Measurements from ENCODE around the gene NRG3.
"Not testable (repeated sequence)": the region's sequence is repeated elsewhere in the genome, so short reads cannot be mapped to it uniquely, and the experiment has no call there.

Gene NRG3

DNA sequence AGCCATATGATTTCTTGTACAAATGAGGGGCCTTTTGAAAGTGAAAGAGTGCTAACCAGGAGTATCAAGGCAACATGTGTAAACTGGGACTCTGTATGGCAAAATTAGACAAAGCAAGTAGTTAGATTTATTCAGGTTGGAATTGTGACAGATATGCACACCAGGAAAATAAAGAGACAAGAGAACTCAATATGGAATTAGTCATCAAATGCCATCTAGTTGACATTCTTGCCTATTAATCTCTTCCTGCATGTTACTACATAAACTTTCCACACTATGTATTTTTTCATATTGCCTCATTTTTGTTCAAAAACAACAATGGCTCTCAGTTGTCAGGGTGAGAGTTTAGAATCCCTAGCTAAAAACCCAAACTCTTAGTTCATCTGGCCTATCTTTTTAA, 799.0 kb downstream of the NRG3 start:
- H3K9me3 ChIP-seq (ENCODE audit: control insufficient read depth, low read length) = no peaks in the 10 kb centered on the region
- DNase-seq = no peak
- no peak overlapping the region for H3K4me3 ChIP-seq (ENCODE audit: insufficient read depth, low read depth, low read length, poor library complexity, severe bottlenecking)
- H3K27ac ChIP-seq (ENCODE audit: insufficient read depth, low read length, poor library complexity, severe bottlenecking) = no peak overlapping the region
- no peaks in the 10 kb centered on the region for H3K27me3 ChIP-seq (replicated peaks; ENCODE audit: control insufficient read depth, insufficient read depth, low read length, poor library complexity, severe bottlenecking)
- H3K36me3 ChIP-seq (ENCODE audit: control insufficient read depth, insufficient read depth, low read length) = no peaks in the 10 kb centered on the region
- no peaks in the 10 kb centered on the region for H3K4me1 ChIP-seq (ENCODE audit: control insufficient read depth, insufficient read depth, low read length, poor library complexity, severe bottlenecking)

DNA sequence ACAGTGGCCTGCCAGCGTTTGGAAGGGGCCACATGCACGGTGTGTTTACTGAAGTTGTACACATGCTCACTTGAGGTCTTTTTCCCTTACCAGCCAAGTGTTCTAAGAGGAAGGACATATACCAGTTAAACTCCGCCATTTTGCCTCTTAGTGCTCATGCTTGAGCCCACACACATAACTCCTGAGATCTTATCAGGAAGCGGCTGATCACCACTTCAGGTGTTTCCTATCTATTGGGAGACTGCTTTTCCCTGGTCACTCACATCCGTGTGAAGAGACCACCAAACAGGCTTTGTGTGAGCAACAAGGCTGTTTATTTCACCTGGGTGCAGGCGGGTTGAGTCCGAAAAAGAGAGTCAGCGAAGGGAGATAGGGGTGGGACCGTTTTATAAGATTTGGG, 802.9 kb downstream of the NRG3 start:
- H3K27me3 ChIP-seq (replicated peaks; ENCODE audit: control insufficient read depth, insufficient read depth, low read length, poor library complexity, severe bottlenecking); H3K9me3 ChIP-seq (ENCODE audit: control insufficient read depth, low read length); H3K27ac ChIP-seq (ENCODE audit: insufficient read depth, low read length, poor library complexity, severe bottlenecking); H3K4me1 ChIP-seq (ENCODE audit: control insufficient read depth, insufficient read depth, low read length, poor library complexity, severe bottlenecking); DNase-seq; H3K4me3 ChIP-seq (ENCODE audit: insufficient read depth, low read depth, low read length, poor library complexity, severe bottlenecking); H3K36me3 ChIP-seq (ENCODE audit: control insufficient read depth, insufficient read depth, low read length): not testable (repeated sequence)

DNA sequence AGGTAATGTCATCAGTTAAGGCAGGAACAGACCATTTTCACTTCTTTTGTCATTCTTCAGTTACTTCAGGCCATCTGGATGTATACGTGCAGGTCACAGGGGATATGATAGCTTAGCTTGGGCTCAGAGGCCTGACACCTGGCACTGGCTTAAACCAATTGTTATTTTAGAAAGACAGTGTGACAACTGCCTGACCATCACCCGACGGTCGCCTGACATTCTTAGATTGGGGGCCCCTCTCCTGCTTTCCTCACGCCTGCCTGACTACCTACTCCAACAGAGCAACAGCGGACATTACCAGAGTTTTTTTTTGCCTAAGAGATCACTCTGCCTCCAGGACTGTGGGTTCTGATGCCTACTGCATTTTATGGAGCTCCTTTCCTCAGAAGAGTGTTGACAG, 803.5 kb downstream of the NRG3 start:
- DNase-seq; H3K36me3 ChIP-seq (ENCODE audit: control insufficient read depth, insufficient read depth, low read length); H3K4me1 ChIP-seq (ENCODE audit: control insufficient read depth, insufficient read depth, low read length, poor library complexity, severe bottlenecking); H3K4me3 ChIP-seq (ENCODE audit: insufficient read depth, low read depth, low read length, poor library complexity, severe bottlenecking); H3K9me3 ChIP-seq (ENCODE audit: control insufficient read depth, low read length); H3K27ac ChIP-seq (ENCODE audit: insufficient read depth, low read length, poor library complexity, severe bottlenecking); H3K27me3 ChIP-seq (replicated peaks; ENCODE audit: control insufficient read depth, insufficient read depth, low read length, poor library complexity, severe bottlenecking): not testable (repeated sequence)

DNA sequence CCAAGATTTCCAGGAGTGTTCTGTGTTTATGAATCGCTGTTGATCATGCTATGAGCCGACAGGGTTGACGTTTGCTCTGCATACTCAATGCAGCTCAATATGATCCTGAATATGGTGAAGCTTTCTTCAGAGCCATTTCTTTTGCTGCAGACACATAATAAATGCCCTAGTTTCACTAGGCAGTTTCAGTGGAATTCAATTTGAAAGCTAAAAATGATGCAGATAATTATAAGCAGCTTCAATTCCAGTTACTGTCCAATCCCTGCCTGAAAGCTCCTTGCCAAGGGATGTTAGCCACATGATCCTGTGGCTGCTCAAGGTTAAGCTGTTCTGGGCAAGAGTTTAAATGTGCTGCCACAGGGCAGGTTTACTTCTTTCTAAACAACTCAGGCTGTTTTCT, 805.6 kb downstream of the NRG3 start:
- Histone ChIP-seq H3K4me3 (ENCODE audit: insufficient read depth, low read depth, low read length, poor library complexity, severe bottlenecking) (no peak overlapping the region), H3K27ac (ENCODE audit: insufficient read depth, low read length, poor library complexity, severe bottlenecking) (no peak overlapping the region), H3K36me3 (ENCODE audit: control insufficient read depth, insufficient read depth, low read length) (no peaks in the 10 kb centered on the region), H3K4me1 (ENCODE audit: control insufficient read depth, insufficient read depth, low read length, poor library complexity, severe bottlenecking) (no peaks in the 10 kb centered on the region), H3K27me3 (replicated peaks; ENCODE audit: control insufficient read depth, insufficient read depth, low read length, poor library complexity, severe bottlenecking) (no peaks in the 10 kb centered on the region), H3K9me3 (ENCODE audit: control insufficient read depth, low read length) (no peaks in the 10 kb centered on the region)
- DNase-seq = no peak

DNA sequence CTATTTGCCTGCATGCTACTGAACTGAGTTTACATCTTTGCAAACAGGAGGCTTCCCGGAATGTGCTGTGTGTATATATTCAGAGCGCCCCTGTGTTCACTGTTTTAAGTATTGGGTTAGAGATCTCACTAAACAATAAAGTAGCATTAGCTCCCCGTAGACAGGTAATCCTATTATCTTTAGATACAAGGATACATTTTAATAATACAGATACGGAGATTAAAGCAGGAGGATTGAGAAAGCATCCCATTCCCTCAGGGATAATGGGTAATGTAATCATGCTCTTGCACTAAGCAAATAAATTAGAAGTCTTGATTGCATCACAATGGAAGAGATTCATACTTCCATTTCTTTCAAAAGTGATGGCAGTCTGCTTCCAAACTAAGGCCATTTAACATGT, 809.0 kb downstream of the NRG3 start:
- Histone ChIP-seq H3K9me3 (ENCODE audit: control insufficient read depth, low read length) (no peaks in the 10 kb centered on the region), H3K4me1 (ENCODE audit: control insufficient read depth, insufficient read depth, low read length, poor library complexity, severe bottlenecking) (no peaks in the 10 kb centered on the region), H3K36me3 (ENCODE audit: control insufficient read depth, insufficient read depth, low read length) (no peaks in the 10 kb centered on the region), H3K4me3 (ENCODE audit: insufficient read depth, low read depth, low read length, poor library complexity, severe bottlenecking) (no peak overlapping the region), H3K27me3 (replicated peaks; ENCODE audit: control insufficient read depth, insufficient read depth, low read length, poor library complexity, severe bottlenecking) (no peaks in the 10 kb centered on the region), H3K27ac (ENCODE audit: insufficient read depth, low read length, poor library complexity, severe bottlenecking) (no peak overlapping the region)
- no peak for DNase-seq

DNA sequence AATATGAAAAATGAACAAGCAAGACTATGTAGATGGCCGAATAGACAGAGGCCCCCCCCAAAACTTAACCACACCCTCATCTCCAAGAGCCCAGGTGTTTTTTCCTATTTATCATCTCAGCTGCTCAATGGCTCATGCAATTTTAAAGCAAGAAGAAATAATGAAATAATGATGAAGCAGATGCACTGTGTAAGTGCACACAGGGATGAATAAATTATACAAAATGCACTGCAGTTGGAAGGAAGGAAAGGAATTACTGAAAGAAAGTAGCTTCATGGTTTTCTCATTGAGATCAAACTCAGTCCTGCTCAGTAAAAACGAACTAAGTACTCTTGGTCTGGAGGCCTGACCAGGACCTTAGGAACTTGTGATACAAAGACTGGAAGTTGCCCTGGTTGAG, 810.1 kb downstream of the NRG3 start:
- Histone ChIP-seq H3K27me3 (replicated peaks; ENCODE audit: control insufficient read depth, insufficient read depth, low read length, poor library complexity, severe bottlenecking) (no peaks in the 10 kb centered on the region), H3K4me3 (ENCODE audit: insufficient read depth, low read depth, low read length, poor library complexity, severe bottlenecking) (no peak overlapping the region), H3K27ac (ENCODE audit: insufficient read depth, low read length, poor library complexity, severe bottlenecking) (no peak overlapping the region), H3K4me1 (ENCODE audit: control insufficient read depth, insufficient read depth, low read length, poor library complexity, severe bottlenecking) (no peaks in the 10 kb centered on the region), H3K36me3 (ENCODE audit: control insufficient read depth, insufficient read depth, low read length) (no peaks in the 10 kb centered on the region), H3K9me3 (ENCODE audit: control insufficient read depth, low read length) (no peaks in the 10 kb centered on the region)
- DNase-seq = no peak

DNA sequence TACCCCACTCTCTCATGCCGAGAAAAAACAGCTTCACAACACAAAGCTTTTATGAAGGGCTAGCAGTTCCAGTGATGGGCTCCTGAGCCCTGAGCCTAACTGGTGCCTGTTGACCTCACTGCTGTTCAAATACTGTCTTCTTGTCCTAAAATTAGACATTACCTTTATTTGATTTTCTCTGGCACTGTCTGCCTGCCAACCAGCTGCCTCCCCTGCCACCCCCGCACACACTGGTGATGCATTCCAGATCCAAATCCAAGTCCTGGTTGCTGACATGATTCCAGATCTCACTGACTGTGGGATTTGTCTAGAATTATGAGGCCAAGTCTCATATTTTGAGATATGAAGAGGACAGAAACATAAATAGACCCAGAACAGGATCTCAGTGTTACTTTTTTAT, 816.2 kb downstream of the NRG3 start:
- no peak for DNase-seq
- no peaks in the 10 kb centered on the region for H3K9me3 ChIP-seq (ENCODE audit: control insufficient read depth, low read length)
- no peaks in the 10 kb centered on the region for H3K27me3 ChIP-seq (replicated peaks; ENCODE audit: control insufficient read depth, insufficient read depth, low read length, poor library complexity, severe bottlenecking)
- no peaks in the 10 kb centered on the region for H3K4me1 ChIP-seq (ENCODE audit: control insufficient read depth, insufficient read depth, low read length, poor library complexity, severe bottlenecking)
- H3K4me3 ChIP-seq (ENCODE audit: insufficient read depth, low read depth, low read length, poor library complexity, severe bottlenecking) = no peak overlapping the region
- no peak overlapping the region for H3K27ac ChIP-seq (ENCODE audit: insufficient read depth, low read length, poor library complexity, severe bottlenecking)
- no peaks in the 10 kb centered on the region for H3K36me3 ChIP-seq (ENCODE audit: control insufficient read depth, insufficient read depth, low read length)

DNA sequence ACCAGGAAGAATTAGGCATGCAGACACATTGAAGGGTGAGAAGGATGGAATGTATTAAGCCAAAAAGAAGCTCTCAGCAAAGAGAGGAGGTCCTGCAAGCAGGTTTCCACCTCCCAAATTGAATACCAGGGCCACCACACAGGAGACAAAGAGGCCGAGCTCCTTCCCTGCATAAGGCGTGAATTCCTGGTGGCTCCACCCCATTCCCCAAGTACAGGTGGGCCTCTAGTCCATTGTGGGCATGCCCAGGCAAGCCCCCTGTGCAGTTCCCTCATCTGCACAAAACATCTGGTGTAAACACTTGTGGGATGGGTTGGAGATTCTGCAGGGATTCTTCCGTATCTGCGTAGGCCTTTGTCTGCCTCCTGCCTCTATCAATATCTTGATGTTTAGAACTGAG, 817.5 kb downstream of the NRG3 start:
- H3K27me3 ChIP-seq (replicated peaks; ENCODE audit: control insufficient read depth, insufficient read depth, low read length, poor library complexity, severe bottlenecking) = no peaks in the 10 kb centered on the region
- H3K27ac ChIP-seq (ENCODE audit: insufficient read depth, low read length, poor library complexity, severe bottlenecking) = no peak overlapping the region
- no peaks in the 10 kb centered on the region for H3K4me1 ChIP-seq (ENCODE audit: control insufficient read depth, insufficient read depth, low read length, poor library complexity, severe bottlenecking)
- no peak for DNase-seq
- H3K4me3 ChIP-seq (ENCODE audit: insufficient read depth, low read depth, low read length, poor library complexity, severe bottlenecking) = no peak overlapping the region
- H3K36me3 ChIP-seq (ENCODE audit: control insufficient read depth, insufficient read depth, low read length) = no peaks in the 10 kb centered on the region
- no peaks in the 10 kb centered on the region for H3K9me3 ChIP-seq (ENCODE audit: control insufficient read depth, low read length)

DNA sequence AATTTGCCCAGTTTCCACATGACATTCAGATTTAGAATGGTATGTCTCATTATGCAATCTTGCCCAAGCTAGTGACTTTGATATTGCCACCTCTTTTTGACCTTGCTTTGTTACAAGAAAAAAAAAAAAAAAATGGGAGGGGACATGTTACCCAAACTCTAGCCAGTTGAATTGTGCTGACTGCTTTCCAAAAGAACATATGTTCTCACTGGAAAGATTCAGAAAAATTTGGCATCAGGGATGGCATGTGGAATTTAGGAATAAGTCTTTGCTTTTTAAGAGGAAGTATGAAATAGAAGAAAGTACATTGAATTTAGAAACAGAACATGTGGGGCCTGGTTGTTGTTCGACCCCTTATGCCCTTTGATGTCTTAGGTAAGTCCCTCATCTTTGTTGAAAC, 846.8 kb downstream of the NRG3 start:
- H3K9me3 ChIP-seq (ENCODE audit: control insufficient read depth, low read length) = no peaks in the 10 kb centered on the region
- H3K36me3 ChIP-seq (ENCODE audit: control insufficient read depth, insufficient read depth, low read length) = no peaks in the 10 kb centered on the region
- no peaks in the 10 kb centered on the region for H3K4me1 ChIP-seq (ENCODE audit: control insufficient read depth, insufficient read depth, low read length, poor library complexity, severe bottlenecking)
- no peak overlapping the region for H3K4me3 ChIP-seq (ENCODE audit: insufficient read depth, low read depth, low read length, poor library complexity, severe bottlenecking)
- H3K27me3 ChIP-seq (replicated peaks; ENCODE audit: control insufficient read depth, insufficient read depth, low read length, poor library complexity, severe bottlenecking) = no peaks in the 10 kb centered on the region
- DNase-seq = no peak
- H3K27ac ChIP-seq (ENCODE audit: insufficient read depth, low read length, poor library complexity, severe bottlenecking) = no peak overlapping the region

DNA sequence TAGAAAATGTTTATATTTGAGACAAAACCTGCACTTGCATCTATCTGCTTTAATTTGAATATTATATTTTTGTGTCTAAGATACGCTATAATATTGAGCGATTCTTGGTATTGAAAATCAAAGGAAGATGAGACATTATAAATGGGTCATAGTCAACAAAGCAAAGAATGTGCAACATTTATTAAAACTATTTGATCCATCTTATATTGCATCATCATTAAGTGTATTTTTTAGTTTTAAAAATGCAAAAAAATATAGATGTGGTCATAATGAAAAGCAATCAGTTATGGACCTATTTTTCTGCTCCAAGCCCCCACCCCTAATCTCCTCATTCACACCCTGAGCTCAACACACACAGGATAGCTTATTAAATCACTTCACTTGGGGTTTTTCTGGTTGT, 847.3 kb downstream of the NRG3 start:
- Histone ChIP-seq H3K4me1 (ENCODE audit: control insufficient read depth, insufficient read depth, low read length, poor library complexity, severe bottlenecking) (no peaks in the 10 kb centered on the region), H3K9me3 (ENCODE audit: control insufficient read depth, low read length) (no peaks in the 10 kb centered on the region), H3K4me3 (ENCODE audit: insufficient read depth, low read depth, low read length, poor library complexity, severe bottlenecking) (no peak overlapping the region), H3K27me3 (replicated peaks; ENCODE audit: control insufficient read depth, insufficient read depth, low read length, poor library complexity, severe bottlenecking) (no peaks in the 10 kb centered on the region), H3K36me3 (ENCODE audit: control insufficient read depth, insufficient read depth, low read length) (no peaks in the 10 kb centered on the region), H3K27ac (ENCODE audit: insufficient read depth, low read length, poor library complexity, severe bottlenecking) (no peak overlapping the region)
- DNase-seq = no peak

DNA sequence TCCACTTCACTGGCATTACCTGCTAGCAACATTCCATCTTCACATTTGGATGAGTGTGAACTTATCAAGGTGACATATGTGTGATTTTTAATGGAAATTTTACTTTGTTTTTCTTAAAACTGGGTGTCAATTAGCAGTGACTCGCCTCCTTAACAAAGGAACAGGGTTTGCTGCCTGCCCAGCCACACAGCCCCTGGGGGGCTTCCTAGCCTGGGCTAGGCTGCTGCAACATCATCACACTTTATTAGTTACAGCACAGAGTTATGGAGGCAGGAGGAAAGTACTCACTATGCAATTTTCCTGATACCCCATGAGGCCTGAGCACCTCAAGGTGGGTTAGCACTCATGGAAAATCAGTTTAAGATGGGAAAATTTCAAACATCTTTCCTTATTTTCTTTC, 861.3 kb downstream of the NRG3 start:
- H3K4me1 ChIP-seq (ENCODE audit: control insufficient read depth, insufficient read depth, low read length, poor library complexity, severe bottlenecking) = no peaks in the 10 kb centered on the region
- no peaks in the 10 kb centered on the region for H3K9me3 ChIP-seq (ENCODE audit: control insufficient read depth, low read length)
- H3K27me3 ChIP-seq (replicated peaks; ENCODE audit: control insufficient read depth, insufficient read depth, low read length, poor library complexity, severe bottlenecking) = no peaks in the 10 kb centered on the region
- no peaks in the 10 kb centered on the region for H3K36me3 ChIP-seq (ENCODE audit: control insufficient read depth, insufficient read depth, low read length)
- DNase-seq = no peak
- no peak overlapping the region for H3K27ac ChIP-seq (ENCODE audit: insufficient read depth, low read length, poor library complexity, severe bottlenecking)
- no peak overlapping the region for H3K4me3 ChIP-seq (ENCODE audit: insufficient read depth, low read depth, low read length, poor library complexity, severe bottlenecking)
